H9 (cell line): ENCODE measurements around the gene PHF8. TPM values are rescaled to one million over a fixed set of nuclear protein-coding genes. Genes with fewer than 3 reads are reported as not detected.

Experiments used
- DNase-seq: peaks from one replicate; pipeline ENCODE4 v3.0.0-alpha.2; 2017
- H2AFZ ChIP-seq: one replicate; pipeline ENCODE4 v1.6.1; 2013; ENCODE audit warnings: mild to moderate bottlenecking, low read length, control low read depth, moderate library complexity
- H2AK5ac ChIP-seq: 2 replicates; pipeline ENCODE4 v1.6.1; 2013; ENCODE audit warnings: low read length, control low read depth, mixed read lengths; ENCODE audit not compliant: insufficient read length
- H2BK120ac ChIP-seq: one replicate; pipeline ENCODE4 v1.6.1; 2013; ENCODE audit warnings: low read depth, mild to moderate bottlenecking, low read length, control low read depth, inconsistent platforms; ENCODE audit not compliant: poor library complexity, severe bottlenecking
- H2BK12ac ChIP-seq: 2 replicates; pipeline ENCODE4 v1.6.1; 2013; ENCODE audit warnings: low read length, control low read depth, mixed read lengths, low read depth; ENCODE audit not compliant: insufficient read length
- H2BK15ac ChIP-seq: 2 replicates; pipeline ENCODE4 v1.6.1; 2013; ENCODE audit warnings: low read depth, low read length, control low read depth
- H2BK20ac ChIP-seq: one replicate; pipeline ENCODE4 v1.6.1; 2013; ENCODE audit warnings: low read depth, mild to moderate bottlenecking, low read length, control low read depth, inconsistent platforms; ENCODE audit not compliant: poor library complexity, severe bottlenecking
- H2BK5ac ChIP-seq: 2 replicates; pipeline ENCODE4 v1.6.1; 2013; ENCODE audit warnings: low read length, control low read depth, mixed read lengths; ENCODE audit not compliant: insufficient read length
- H3K14ac ChIP-seq: 2 replicates; pipeline ENCODE4 v1.6.1; 2013; ENCODE audit warnings: low read length, control low read depth; ENCODE audit not compliant: insufficient read depth
- H3K18ac ChIP-seq: 2 replicates; pipeline ENCODE4 v1.6.1; 2013; ENCODE audit warnings: low read depth, mild to moderate bottlenecking, mixed read lengths, low read length, control low read depth; ENCODE audit not compliant: insufficient read length
- H3K23ac ChIP-seq: 2 replicates; pipeline ENCODE4 v1.6.1; 2013; ENCODE audit warnings: low read length, control low read depth, mixed read lengths, low read depth; ENCODE audit not compliant: insufficient read length
- H3K23me2 ChIP-seq: 2 replicates; pipeline ENCODE4 v1.6.1; 2013; ENCODE audit warnings: low read depth, mild to moderate bottlenecking, mixed read lengths, low read length, control low read depth; ENCODE audit not compliant: insufficient read length, poor library complexity, severe bottlenecking
- H3K27ac ChIP-seq: 2 replicates; pipeline ENCODE4 v1.5.1; 2013; ENCODE audit warnings: low read length, control low read depth, mixed read lengths, low read depth; ENCODE audit not compliant: insufficient read length
- H3K27me3 ChIP-seq: 2 replicates; pipeline ENCODE4 v1.6.1; 2013; ENCODE audit warnings: low read length, control low read depth, inconsistent platforms; ENCODE audit not compliant: insufficient read depth
- H3K4ac ChIP-seq: 2 replicates; pipeline ENCODE4 v1.6.1; 2013; ENCODE audit warnings: low read depth, mild to moderate bottlenecking, control low read depth, inconsistent platforms, low read length, moderate library complexity
- H3K4me1 ChIP-seq: 2 replicates; pipeline ENCODE4 v1.6.1; 2013; ENCODE audit warnings: low read length, control low read depth, inconsistent platforms; ENCODE audit not compliant: insufficient read depth
- H3K4me2 ChIP-seq: 2 replicates; pipeline ENCODE4 v1.6.1; 2013; ENCODE audit warnings: low read length, control low read depth, mixed read lengths; ENCODE audit not compliant: insufficient read length, insufficient read depth
- H3K56ac ChIP-seq: 2 replicates; pipeline ENCODE4 v1.6.1; 2013; ENCODE audit warnings: low read depth, mild to moderate bottlenecking, mixed read lengths, low read length, control low read depth; ENCODE audit not compliant: insufficient read length
- H3K79me1 ChIP-seq: 2 replicates; pipeline ENCODE4 v1.6.1; 2013; ENCODE audit warnings: low read depth, mild to moderate bottlenecking, moderate library complexity, low read length, control low read depth, inconsistent platforms; ENCODE audit not compliant: insufficient read depth, poor library complexity, severe bottlenecking
- H3K79me2 ChIP-seq: 2 replicates; pipeline ENCODE4 v1.6.1; 2013; ENCODE audit warnings: low read length, control low read depth, inconsistent platforms; ENCODE audit not compliant: insufficient read depth
- H3K9ac ChIP-seq: 2 replicates; pipeline ENCODE4 v1.6.1; 2013; ENCODE audit warnings: low read length, control low read depth, mixed read lengths; ENCODE audit not compliant: insufficient read length; ENCODE audit errors: extremely low read depth
- H3K9me3 ChIP-seq: one replicate; pipeline ENCODE4 v1.6.1; 2013; ENCODE audit warnings: low read depth, low read length, inconsistent platforms; ENCODE audit not compliant: control insufficient read depth
- H3T11ph ChIP-seq: one replicate; pipeline ENCODE4 v1.6.1; 2013; ENCODE audit warnings: mild to moderate bottlenecking, low read length, control low read depth, inconsistent platforms
- H4K20me1 ChIP-seq: one replicate; pipeline ENCODE4 v1.6.1; 2013; ENCODE audit not compliant: control insufficient read depth, insufficient read length, insufficient read depth
- H4K5ac ChIP-seq: 2 replicates; pipeline ENCODE4 v1.6.1; 2013; ENCODE audit warnings: low read depth, mild to moderate bottlenecking, mixed read lengths, low read length, control low read depth; ENCODE audit not compliant: insufficient read length
- H4K8ac ChIP-seq: replicated peaks from 2 replicates; pipeline ENCODE4 v1.6.1; 2013; ENCODE audit warnings: low read length, control low read depth, mixed read lengths, low read depth; ENCODE audit not compliant: insufficient read length
- H4K91ac ChIP-seq: 2 replicates; pipeline ENCODE4 v1.6.1; 2013; ENCODE audit warnings: low read depth, mild to moderate bottlenecking, moderate library complexity, mixed read lengths, low read length, control low read depth; ENCODE audit not compliant: insufficient read length
- H3K27ac Mint-ChIP-seq, 3 experiments: 2 replicates in 2 of 3; 3 replicates in 1 of 3; pipeline ENCODE4 v1.8.0; 2020 to 2021; ENCODE audit warnings: mixed read lengths in 3 of 3, mild to moderate bottlenecking in 1 of 3, moderate library complexity in 1 of 3
- H3K27me3 Mint-ChIP-seq: 2 replicates; pipeline ENCODE4 v1.8.0; 2021; ENCODE audit warnings: low read depth, mild to moderate bottlenecking, moderate library complexity, mixed read lengths
- H3K36me3 Mint-ChIP-seq, 3 experiments: 2 replicates in 2 of 3; 3 replicates in 1 of 3; pipeline ENCODE4 v1.8.0; 2020 to 2021; ENCODE audit warnings: low read depth in 3 of 3, mixed read lengths in 3 of 3; ENCODE audit not compliant: insufficient read depth in 1 of 3
- H3K4me1 Mint-ChIP-seq, 2 experiments: 2 replicates each; pipeline ENCODE4 v1.8.0; 2020; ENCODE audit warnings: mixed read lengths in 2 of 2
- H3K4me3 Mint-ChIP-seq, 2 experiments: 2 replicates in 1 of 2; 3 replicates in 1 of 2; pipeline ENCODE4 v1.8.0; 2020 to 2021; ENCODE audit warnings: mild to moderate bottlenecking in 2 of 2, mixed read lengths in 2 of 2, moderate library complexity in 1 of 2
- H3K9me3 Mint-ChIP-seq, 2 experiments: 2 replicates in 1 of 2; 3 replicates in 1 of 2; pipeline ENCODE4 v1.8.0; 2020; ENCODE audit warnings: mild to moderate bottlenecking in 2 of 2, mixed read lengths in 2 of 2, moderate library complexity in 1 of 2
- WGBS: extraction: QIAGEN DNeasy Blood & Tissue Kit; methylation state at CpG from one replicate; pipeline ENCODE4 v1.1.7; 2013; ENCODE audit warnings: missing lambda C conversion rate, low lambda C conversion rate, mixed read lengths; ENCODE audit not compliant: insufficient read length; ENCODE audit errors: extremely low coverage; 5-methylcytosine and 5-hydroxymethylcytosine counted together
- total RNA-seq: library from RNA; stranded (reverse); gene quantifications from 2 replicates; pipeline ENCODE4 v1.2.1, GENCODE V29; 2021
- TF ChIP-seq, protein P1 (sequence below): fragments of 200-600 bp; sonication (generic); conservative IDR thresholded peaks from 3 replicates; pipeline ENCODE4 v1.8.0; 2021; ENCODE audit warnings: antibody characterized with exemption, mild to moderate bottlenecking

Gene PHF8
- total RNA-seq, 1 experiment from 2014 or later: 38.9 TPM

DNA sequence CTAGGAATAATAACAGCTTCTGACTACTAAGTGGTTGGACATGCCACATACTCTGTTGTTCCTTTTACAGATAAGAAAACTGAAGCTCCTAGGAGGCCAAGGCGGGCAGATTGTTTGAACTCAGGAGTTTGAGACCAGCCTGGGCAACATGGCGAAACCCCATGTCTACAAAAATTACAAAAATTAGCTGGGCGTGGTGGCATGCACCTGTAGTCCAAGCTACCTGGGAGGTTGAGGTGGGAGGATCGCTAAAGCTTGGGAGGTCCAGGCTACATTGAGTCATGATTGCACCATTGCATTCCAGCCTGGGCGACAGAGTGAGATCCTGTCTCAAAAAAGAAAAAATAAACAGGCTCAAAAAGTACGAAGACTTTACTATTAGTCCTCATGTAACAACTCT, 30.6 kb upstream of the PHF8 start:
- H3K14ac ChIP-seq: no peak overlapping the region
- no peak overlapping the region for H2BK20ac ChIP-seq
- H3K4ac ChIP-seq: no peak overlapping the region
- H3K27ac Mint-ChIP-seq: no peak overlapping the region
- H3K18ac ChIP-seq: no peak overlapping the region
- no peak overlapping the region for H4K8ac ChIP-seq
- no peak overlapping the region for H2BK5ac ChIP-seq
- H3K56ac ChIP-seq: no peak overlapping the region
- H3K27ac ChIP-seq: no peak overlapping the region
- no peaks in the 10 kb centered on the region for H4K20me1 ChIP-seq
- no peak overlapping the region for H4K91ac ChIP-seq
- H3K79me2 ChIP-seq: no peaks in the 10 kb centered on the region
- DNase-seq: no peak
- H2BK12ac ChIP-seq: no peak overlapping the region
- no peak overlapping the region for H3K4me2 ChIP-seq
- TF ChIP-seq, protein P1, sequence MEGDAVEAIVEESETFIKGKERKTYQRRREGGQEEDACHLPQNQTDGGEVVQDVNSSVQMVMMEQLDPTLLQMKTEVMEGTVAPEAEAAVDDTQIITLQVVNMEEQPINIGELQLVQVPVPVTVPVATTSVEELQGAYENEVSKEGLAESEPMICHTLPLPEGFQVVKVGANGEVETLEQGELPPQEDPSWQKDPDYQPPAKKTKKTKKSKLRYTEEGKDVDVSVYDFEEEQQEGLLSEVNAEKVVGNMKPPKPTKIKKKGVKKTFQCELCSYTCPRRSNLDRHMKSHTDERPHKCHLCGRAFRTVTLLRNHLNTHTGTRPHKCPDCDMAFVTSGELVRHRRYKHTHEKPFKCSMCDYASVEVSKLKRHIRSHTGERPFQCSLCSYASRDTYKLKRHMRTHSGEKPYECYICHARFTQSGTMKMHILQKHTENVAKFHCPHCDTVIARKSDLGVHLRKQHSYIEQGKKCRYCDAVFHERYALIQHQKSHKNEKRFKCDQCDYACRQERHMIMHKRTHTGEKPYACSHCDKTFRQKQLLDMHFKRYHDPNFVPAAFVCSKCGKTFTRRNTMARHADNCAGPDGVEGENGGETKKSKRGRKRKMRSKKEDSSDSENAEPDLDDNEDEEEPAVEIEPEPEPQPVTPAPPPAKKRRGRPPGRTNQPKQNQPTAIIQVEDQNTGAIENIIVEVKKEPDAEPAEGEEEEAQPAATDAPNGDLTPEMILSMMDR: no peak
- peaks cover 0 to 5% of the 10 kb centered on the region in 2 experiments; a peak in 1 of 4 replicates for H3K4me1 Mint-ChIP-seq
- WGBS: no CpG with 5 or more reads among the region's 6 CpGs
- no peak overlapping the region for H2AFZ ChIP-seq
- H2BK120ac ChIP-seq: no peak overlapping the region
- H3K9ac ChIP-seq: no peak overlapping the region
- no peak overlapping the region for H2BK15ac ChIP-seq
- no peaks in the 10 kb centered on the region for H3K4me1 ChIP-seq
- H3K23me2 ChIP-seq: no peaks in the 10 kb centered on the region
- peaks cover 6 to 14% (median 10%) of the 10 kb centered on the region in 3 experiments for H3K36me3 Mint-ChIP-seq
- H4K5ac ChIP-seq: no peak overlapping the region
- peaks cover 9% of the 10 kb centered on the region for H3K9me3 ChIP-seq
- H3K27me3 Mint-ChIP-seq: no peaks in the 10 kb centered on the region
- no peaks in the 10 kb centered on the region for H3K27me3 ChIP-seq
- no peak overlapping the region for H3K4me3 Mint-ChIP-seq
- no peak overlapping the region for H3T11ph ChIP-seq
- no peak overlapping the region for H3K23ac ChIP-seq
- peaks cover 52 to 58% of the 10 kb centered on the region in 2 experiments for H3K9me3 Mint-ChIP-seq
- no peaks in the 10 kb centered on the region for H3K79me1 ChIP-seq
- no peak overlapping the region for H2AK5ac ChIP-seq
